ENCODE data around the gene TCTN1.
"Not testable (repeated sequence)": the region's sequence is repeated elsewhere in the genome, so short reads cannot be mapped to it uniquely, and the experiment has no call there.

TCTN1 gene

GRCh38 chr12:110613771-110614684, at the start of gene TCTN1:
TCTN1 (plus strand) TSS chr12:110614129; CDS start chr12:110614183, 54 bp downstream.
- peak; percentile 86 for DNase-seq

GRCh38 chr12:110564471-110564991, 49.4 kb upstream of the TCTN1 start:
- DNase-seq: no peak

GRCh38 chr12:110565894-110566871, 47.7 kb upstream of the TCTN1 start:
- DNase-seq: no peak

DNA sequence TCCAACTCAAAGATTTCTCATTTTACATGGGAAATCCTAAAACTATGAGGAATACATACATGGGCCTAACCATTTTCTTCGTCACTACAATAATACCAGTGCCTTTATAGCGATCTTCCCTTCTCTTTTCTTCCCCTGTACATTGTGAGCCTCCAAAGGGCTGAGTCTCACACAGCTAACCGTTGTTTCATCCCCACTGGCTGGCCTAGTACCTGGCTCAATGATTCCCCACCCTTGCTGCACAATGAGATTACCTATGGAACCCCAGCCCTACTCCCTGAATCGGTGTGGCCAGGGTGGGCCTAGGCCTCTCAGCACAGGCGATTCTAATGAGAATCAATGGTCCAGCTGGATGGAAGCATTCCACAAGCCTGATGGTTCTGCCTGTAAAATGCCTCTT, 46.9 kb upstream of the TCTN1 start:
- DNase-seq: no peak

- no peak for DNase-seq
Measured at GRCh38 chr12:110568752-110569151, 45.2 kb upstream of the TCTN1 start.

- DNase-seq: not testable (repeated sequence)
Measured at GRCh38 chr12:110569838-110570237, 44.1 kb upstream of the TCTN1 start.

DNA sequence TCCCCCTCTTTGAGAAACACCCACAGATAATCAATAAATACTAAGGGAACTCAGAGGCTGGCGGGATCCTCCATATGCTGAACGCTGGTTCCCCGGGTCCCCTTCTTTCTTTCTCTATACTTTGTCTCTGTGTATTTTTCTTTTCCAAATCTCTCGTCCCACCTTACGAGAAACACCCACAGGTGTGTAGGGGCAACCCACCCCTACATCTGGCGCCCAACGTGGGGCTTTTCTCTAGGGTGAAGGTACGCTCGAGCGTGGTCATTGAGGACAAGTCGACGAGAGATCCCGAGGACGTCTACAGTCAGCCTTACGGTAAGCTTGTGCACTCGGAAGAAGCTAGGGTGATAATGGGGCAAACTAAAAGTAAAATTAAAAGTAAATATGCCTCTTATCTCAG, 43.1 kb upstream of the TCTN1 start:
- DNase-seq: not testable (repeated sequence)

GRCh38 chr12:110574044-110574443, 39.9 kb upstream of the TCTN1 start:
- no peak for DNase-seq

GRCh38 chr12:110574717-110575230, 39.2 kb upstream of the TCTN1 start:
- DNase-seq: not testable (repeated sequence)

DNA sequence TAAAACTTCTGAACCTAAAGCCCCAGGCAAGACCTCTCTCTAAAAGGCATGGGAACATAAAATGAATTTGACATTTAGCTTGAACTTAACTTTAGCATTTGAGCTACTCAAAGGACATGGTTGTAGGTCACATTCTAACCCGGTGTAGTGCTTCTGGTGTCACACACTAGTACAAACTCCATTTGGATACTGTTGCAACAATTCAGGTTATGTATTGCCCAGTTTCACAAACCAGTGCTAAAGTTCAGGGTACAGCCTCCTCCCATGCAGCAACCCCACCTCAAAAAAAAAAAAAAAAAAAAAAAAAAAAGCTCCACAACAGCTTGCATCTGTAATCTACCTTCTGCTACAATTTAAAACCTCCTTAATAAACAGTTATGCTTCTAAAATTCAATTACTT, 38.6 kb upstream of the TCTN1 start:
- DNase-seq: no peak

DNA sequence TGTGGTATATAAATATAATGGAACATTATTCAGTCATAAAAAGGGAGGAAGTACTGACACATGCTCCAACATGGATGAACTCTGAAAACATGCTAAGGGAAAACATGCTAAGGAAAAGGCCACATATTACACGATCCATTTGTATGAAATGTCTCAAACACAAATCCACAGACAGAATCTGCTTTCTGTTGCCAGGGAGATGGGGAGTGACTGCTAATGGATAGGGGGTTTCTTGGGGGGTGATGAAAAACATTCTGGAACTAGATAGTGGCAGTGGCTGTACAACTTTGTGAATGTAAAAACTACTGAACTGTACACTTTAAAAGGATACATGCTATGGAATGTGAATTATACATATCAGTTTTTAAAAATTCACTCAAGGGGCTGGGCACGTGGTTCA, 37.4 kb upstream of the TCTN1 start:
- no peak for DNase-seq

DNA sequence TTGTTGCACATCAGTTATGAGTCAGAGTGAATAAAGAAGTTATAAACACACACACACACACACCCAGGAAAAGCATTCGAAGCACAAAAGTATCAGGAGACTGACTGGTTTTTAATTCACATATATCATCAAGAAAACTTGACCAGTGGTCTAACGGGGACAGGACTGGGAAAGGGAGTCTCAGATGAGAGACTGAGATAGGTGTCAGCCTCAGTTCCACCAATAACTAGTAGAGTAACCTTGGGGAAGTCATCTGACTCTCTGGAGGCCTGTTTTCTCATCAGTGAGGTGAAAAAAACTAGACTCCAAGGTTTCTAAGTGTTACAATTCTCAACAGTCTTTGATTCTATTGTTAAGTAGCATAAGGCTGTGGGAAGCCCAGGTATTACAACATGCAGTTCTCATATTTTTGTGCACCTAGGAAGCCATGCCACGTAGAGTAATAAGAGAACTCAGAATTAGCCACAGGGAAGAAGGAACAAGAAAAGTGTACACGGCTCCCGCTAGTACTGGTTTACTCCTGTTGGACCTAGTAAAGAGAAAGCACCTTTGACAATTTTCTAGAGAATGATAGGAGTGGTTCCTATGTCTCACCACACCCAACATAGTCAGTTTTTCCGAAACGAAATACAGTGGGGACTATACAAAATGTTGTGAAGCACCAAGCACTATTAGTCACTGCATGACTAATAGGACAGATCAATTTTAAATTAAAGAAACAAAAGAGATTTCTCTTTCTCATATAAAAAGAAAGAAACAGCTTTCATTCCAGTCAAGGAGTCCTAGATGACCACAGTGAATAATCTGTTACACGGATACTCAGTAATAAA, 35.9 kb upstream of the TCTN1 start:
- DNase-seq: no peak

- DNase-seq: no peak
Measured at GRCh38 chr12:110578694-110579534, 35.0 kb upstream of the TCTN1 start.

DNA sequence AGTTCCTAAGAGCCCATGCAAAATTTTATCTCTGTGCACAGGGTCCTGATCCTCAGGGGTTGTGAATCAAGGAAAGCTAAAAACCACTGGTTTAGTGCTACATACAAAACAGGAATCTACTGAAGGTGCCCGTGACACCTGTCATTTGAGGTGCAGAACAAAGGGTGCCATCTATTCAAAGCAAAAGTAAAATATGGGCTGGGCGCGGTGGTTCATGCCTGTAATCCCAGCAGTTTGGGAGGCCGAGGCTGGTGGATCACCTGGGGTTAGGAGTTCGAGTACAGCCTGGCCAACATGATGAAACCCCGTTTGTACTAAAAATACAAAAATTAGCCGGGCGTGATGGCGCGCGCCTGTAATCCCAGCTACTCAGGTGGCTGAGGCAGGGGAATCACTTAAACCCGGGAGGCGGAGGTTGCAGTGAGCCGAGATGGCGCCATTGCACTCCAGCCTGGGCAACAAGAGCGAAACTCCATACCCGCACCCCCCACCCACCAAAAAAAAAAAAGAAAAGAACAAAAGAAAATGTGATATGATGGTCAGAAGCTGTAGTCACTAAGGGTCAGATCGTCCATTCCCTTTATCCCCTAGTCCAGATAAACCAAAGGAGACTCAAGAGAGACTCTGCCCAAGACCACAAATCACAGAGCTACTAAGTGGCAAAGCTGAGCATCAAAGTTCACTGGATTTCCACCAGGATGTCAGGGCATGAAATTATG, 34.2 kb upstream of the TCTN1 start:
- DNase-seq: no peak

GRCh38 chr12:110581931-110582275, 32.0 kb upstream of the TCTN1 start:
- DNase-seq: no peak

DNA sequence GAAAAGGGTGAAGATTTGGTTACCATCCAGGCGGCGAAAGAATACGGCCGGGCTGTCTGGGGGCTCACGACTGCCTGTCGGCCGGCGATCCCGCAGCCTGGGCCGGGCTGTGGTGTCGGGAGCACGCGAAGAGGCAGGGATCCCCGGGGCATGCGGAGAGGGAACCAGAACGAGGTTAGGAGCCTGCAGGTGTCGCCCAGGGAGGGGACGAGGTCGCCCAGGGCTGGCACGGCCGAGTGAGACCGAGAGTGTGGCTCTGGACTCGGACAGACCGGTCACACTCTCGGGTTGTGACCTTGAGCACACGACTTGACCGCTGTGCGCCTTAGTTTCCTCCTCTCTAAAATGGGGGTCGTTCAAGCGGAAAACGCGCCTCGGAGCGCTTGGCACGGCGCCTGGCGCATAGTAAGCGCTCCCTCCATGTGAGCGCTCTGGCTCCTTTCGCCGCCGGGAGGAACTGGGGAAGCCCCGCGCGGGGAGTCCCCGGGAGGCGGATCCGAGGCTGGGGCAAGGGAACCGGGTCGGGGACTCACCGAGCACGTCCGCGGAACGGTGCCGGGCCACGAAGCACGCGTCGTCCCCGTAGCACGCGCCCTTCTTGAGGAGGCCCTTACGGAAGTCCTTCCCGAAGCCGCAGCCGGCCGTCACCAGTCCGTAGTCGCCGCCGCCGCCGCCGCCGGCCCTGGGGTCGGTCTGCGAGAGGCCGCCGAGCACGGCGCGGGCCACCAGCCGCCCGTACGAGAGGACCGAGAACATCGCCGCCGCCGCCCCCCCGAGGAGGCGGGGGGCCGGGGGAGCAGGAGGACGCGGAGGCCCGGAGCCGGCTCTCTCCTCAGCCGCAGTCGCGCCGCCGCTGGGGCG, 31.4 kb upstream of the TCTN1 start:
- peak; percentile 26 for DNase-seq

DNA sequence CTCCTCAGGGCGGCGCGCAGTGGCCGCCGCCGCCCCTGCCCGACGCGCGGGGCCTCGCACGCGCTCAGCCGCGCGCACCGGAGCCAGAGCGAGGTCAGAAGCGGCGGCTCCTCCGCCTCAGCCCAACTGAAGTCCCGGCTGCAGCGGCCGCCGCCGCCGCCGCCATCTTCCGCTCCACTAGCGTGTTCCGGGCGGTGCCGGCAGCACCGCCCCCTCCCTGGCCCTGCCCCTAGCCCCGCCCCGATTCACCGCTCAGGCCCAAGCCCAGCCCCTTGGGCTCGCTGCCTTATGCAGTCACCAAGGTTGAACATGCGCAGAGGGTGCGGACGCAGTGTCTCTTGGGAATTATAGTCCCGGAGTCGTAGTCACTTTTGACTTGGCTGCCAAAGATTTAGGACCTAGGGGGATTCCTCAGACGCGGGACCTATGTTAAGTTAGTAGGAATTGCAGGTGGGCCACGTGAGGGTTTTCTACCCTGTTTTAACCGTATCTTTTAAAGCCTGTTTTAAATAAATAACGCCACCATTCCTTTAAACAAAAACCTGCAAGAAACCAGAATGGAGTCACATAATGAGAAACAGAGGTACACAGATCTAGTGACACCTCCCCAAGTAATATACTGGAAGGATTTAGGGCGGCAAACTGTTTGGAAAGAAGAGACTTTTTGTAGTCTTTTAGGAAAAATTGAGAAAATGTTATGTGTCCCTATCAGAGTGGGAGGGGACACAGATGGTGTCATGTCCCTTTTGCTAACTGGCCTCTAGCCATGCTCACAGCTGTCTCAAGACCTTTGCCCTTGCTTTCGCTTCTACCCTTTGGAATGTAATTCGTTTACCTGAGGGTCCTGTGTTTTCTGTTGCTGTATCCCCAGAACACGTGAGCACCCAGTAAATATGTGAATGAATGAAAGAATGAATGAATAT, 30.5 kb upstream of the TCTN1 start, which contains the start of gene PPTC7:
Gene PPTC7, minus strand, starts transcription at position 182 of the 923 bp plus-strand sequence. CDS start 287 bp downstream, outside the sequence.
- peak; percentile 89 for DNase-seq

- DNase-seq: no peak
Measured at GRCh38 chr12:110585231-110585799, 28.6 kb upstream of the TCTN1 start.

All from NCI-H446 treated with DMSO at 0.1 percent for 48 hours (cell line).